Ecto neural progenitor cell (in vitro differentiated cells): ENCODE data around the gene SKIDA1.
"Not testable (repeated sequence)": the region's sequence is repeated elsewhere in the genome, so short reads cannot be mapped to it uniquely, and the experiment has no call there.

ENCODE experiments used
- DNase-seq: peaks from one replicate; pipeline ENCODE4 v3.0.0-alpha.2; 2018; ENCODE audit warnings: low spot score

The SKIDA1 gene

GRCh38 chr10:21525367-21526187 is at the start of gene SKIDA1:
Gene SKIDA1, minus strand, starts transcription at chr10:21525682. Its CDS starts 7,860 bp downstream, at chr10:21517822.
- peak; percentile 98 for DNase-seq

- not testable (repeated sequence) for DNase-seq
Observed at GRCh38 chr10:21574514-21574913, 49.0 kb upstream of the SKIDA1 start.

- DNase-seq = no peak
Observed at GRCh38 chr10:21572578-21572977, 47.1 kb upstream of the SKIDA1 start.

GRCh38 chr10:21570761-21571521 is 45.5 kb upstream of the SKIDA1 start:
- no peak for DNase-seq

- DNase-seq = not testable (repeated sequence)
Observed at GRCh38 chr10:21558984-21559383, 33.5 kb upstream of the SKIDA1 start.

GRCh38 chr10:21556527-21556926 is 31.0 kb upstream of the SKIDA1 start:
- no peak for DNase-seq

GRCh38 chr10:21552638-21553037 is 27.2 kb upstream of the SKIDA1 start:
- DNase-seq = no peak

- DNase-seq = no peak
Observed at GRCh38 chr10:21547246-21547645, 21.8 kb upstream of the SKIDA1 start.

GRCh38 chr10:21540701-21541100 is 15.2 kb upstream of the SKIDA1 start:
- DNase-seq = not testable (repeated sequence)

- DNase-seq = no peak
Observed at GRCh38 chr10:21536874-21537273, 11.4 kb upstream of the SKIDA1 start.

GRCh38 chr10:21535976-21536375 is 10.5 kb upstream of the SKIDA1 start:
- not testable (repeated sequence) for DNase-seq

GRCh38 chr10:21535494-21535965 is 10.0 kb upstream of the SKIDA1 start:
- DNase-seq = no peak

GRCh38 chr10:21534604-21535493 is 9.4 kb upstream of the SKIDA1 start:
- DNase-seq = peak; percentile 84

- DNase-seq = no peak
Observed at GRCh38 chr10:21534280-21534586, 8.8 kb upstream of the SKIDA1 start.

GRCh38 chr10:21533467-21534279 is 8.2 kb upstream of the SKIDA1 start, which contains the start of gene MLLT10:
Gene MLLT10, plus strand, starts transcription at chr10:21534232. Its CDS starts 413 bp downstream, at chr10:21534645.
- peak; percentile 97 for DNase-seq

GRCh38 chr10:21532694-21533466 is 7.4 kb upstream of the SKIDA1 start:
- no peak for DNase-seq

GRCh38 chr10:21531164-21531563 is 5.7 kb upstream of the SKIDA1 start:
- no peak for DNase-seq

- DNase-seq = no peak
Observed at GRCh38 chr10:21530641-21531040, 5.2 kb upstream of the SKIDA1 start.

GRCh38 chr10:21530168-21530567 is 4.7 kb upstream of the SKIDA1 start:
- DNase-seq = no peak
